Psoas muscle (tissue), 8 donors: ENCODE measurements around the gene SARDH. TPM values are rescaled to one million over a fixed set of nuclear protein-coding genes. Genes with fewer than 3 reads are reported as not detected.

Experiments
- ATAC-seq, 4 donors: fragments of 200-7000 bp; cut with Tn5 transposase; one replicate each; pipeline ENCODE4 v1.9.1; 2020; ENCODE audit warnings: moderate library complexity in 3 of 4, mild to moderate bottlenecking in 2 of 4
- DNase-seq, 2 donors: peaks; one replicate each; pipeline ENCODE4 v3.0.0-alpha.2; 2020
- H3K27ac ChIP-seq: fragments of 200-600 bp; one replicate; pipeline ENCODE4 v1.8.0; 2022
- H3K27me3 ChIP-seq, 3 donors: fragments of 200-600 bp in 1 of 3; one replicate each; pipeline versions ENCODE4 v1.6.1 to v1.8.0; 2013 to 2022; ENCODE audit warnings: low read length in 2 of 3, mild to moderate bottlenecking in 2 of 3, moderate library complexity in 1 of 3; ENCODE audit not compliant: insufficient read depth in 3 of 3
- H3K36me3 ChIP-seq, 2 donors: fragments of 200-600 bp in 1 of 2; one replicate each; pipeline versions ENCODE4 v1.6.1 to v1.8.0; 2013 to 2022; ENCODE audit warnings: low read depth in 1 of 2, mild to moderate bottlenecking in 1 of 2, moderate library complexity in 1 of 2; ENCODE audit not compliant: insufficient read depth in 1 of 2
- H3K4me1 ChIP-seq: fragments of 200-600 bp; one replicate; pipeline ENCODE4 v1.8.0; 2022
- H3K4me3 ChIP-seq: fragments of 200-600 bp; one replicate; pipeline ENCODE4 v1.8.0; 2022; ENCODE audit warnings: mild to moderate bottlenecking
- H3K9me3 ChIP-seq: fragments of 200-600 bp; one replicate; pipeline ENCODE4 v1.8.0; 2022
- CTCF ChIP-seq: fragments of 200-600 bp; IDR thresholded peaks from one replicate; pipeline ENCODE4 v1.8.0; 2022; ENCODE audit warnings: antibody characterized with exemption
- WGBS, 3 donors: extraction: QIAGEN DNeasy Blood & Tissue Kit; methylation state at CpG; one replicate each; pipeline versions ENCODE4 v1.1.6 to v1.1.7; 2013; 5-methylcytosine and 5-hydroxymethylcytosine counted together
- intact Hi-C, 2 donors: fragments of 100-400 bp; cut with DNase I; formaldehyde crosslinking; loops; one replicate each; pipeline versions ENCODE4 v1.11.0 to v1.14.2; 2022
- polyA plus RNA-seq, 3 donors: library from polyadenylated mRNA; stranded (reverse); fragments of 200-250 nt; gene quantifications; one replicate each; pipeline ENCODE4 v1.2.3, GENCODE V29; 2013
- total RNA-seq, 4 donors: library from RNA; stranded (reverse); fragmentation: NEBNext Ultra II Directional in 2 of 4; extraction: Animal tissue kit (Norgen Biotek cat#: 25700) in 2 of 4; gene quantifications; one replicate each; pipeline versions ENCODE4 v1.2.1 to v1.2.4, GENCODE V29; 2021 to 2023
- donor health status: healthy with polysubstance abuse.
- donor health status: DM: no; HTN: no; CAD: no; lungs with moderate emphysema.
- donor health status: Bipolar disorder and iron deficiency.
- donor health status: healthy.
- donor health status: DM: yes; HTN: yes; CAD: no.
- donor health status: DM: no; HTN: no; CAD: no.
- donor health status: DM: no; HTN: no; CAD: no.
- donor health status: DM: yes; HTN: yes; CAD: no.

SARDH gene
- total and polyA plus RNA-seq, 7 donors = 0.16 to 2.5 (median 0.62) TPM

- Histone ChIP-seq H3K36me3 (no peaks in the 10 kb centered on the region), H3K27ac (no peak overlapping the region), H3K4me3 (no peak overlapping the region), H3K9me3 (no peaks in the 10 kb centered on the region), H3K27me3 (peaks cover 2 to 49% (median 5%) of the 10 kb centered on the region in 3 donors), H3K4me1 (no peaks in the 10 kb centered on the region)
- 84 to 87% (median 85%) methylated on average over 7 of the region's 7 CpGs for WGBS, 3 donors
- DNase-seq = no peak
- TF ChIP-seq CTCF = no peak
- intact Hi-C loops = no loop called here
- ATAC-seq = no peak
These were observed 89.0 kb downstream of the SARDH start for GRCh38 chr9:133649194-133649593.

- intact Hi-C loops = no loop called here
- peaks cover 2 to 45% (median 7%) of the 10 kb centered on the region in 3 donors for H3K27me3 ChIP-seq
These were observed 90.2 kb downstream of the SARDH start for GRCh38 chr9:133647765-133648469.

GRCh38 chr9:133647148-133647547 lies 91.0 kb downstream of the SARDH start:
- no peak for TF ChIP-seq CTCF
- 59 to 61% (median 59%) methylated on average over 7 of the region's 7 CpGs for WGBS, 3 donors
- no peaks in the 10 kb centered on the region for H3K9me3 ChIP-seq
- no peaks in the 10 kb centered on the region for H3K36me3 ChIP-seq
- H3K27ac ChIP-seq = no peak overlapping the region
- H3K4me1 ChIP-seq = no peaks in the 10 kb centered on the region
- intact Hi-C loops = no loop called here
- peaks cover 2 to 45% (median 5%) of the 10 kb centered on the region in 3 donors for H3K27me3 ChIP-seq
- no peak for ATAC-seq
- no peak for DNase-seq
- no peak overlapping the region for H3K4me3 ChIP-seq

More at GRCh38 chr9:133647765-133648469, 90.2 kb downstream of the SARDH start:
- WGBS, 3 donors = 74 to 76% (median 74%) methylated on average over 25 of the region's 25 CpGs
- Histone ChIP-seq H3K9me3 (no peaks in the 10 kb centered on the region), H3K4me3 (no peak overlapping the region), H3K4me1 (no peaks in the 10 kb centered on the region), H3K27ac (no peak overlapping the region), H3K36me3 (no peaks in the 10 kb centered on the region)
- no peak for ATAC-seq
- no peak for TF ChIP-seq CTCF
- DNase-seq = no peak

GRCh38 chr9:133645021-133645765 lies 93.0 kb downstream of the SARDH start:
- H3K4me1 ChIP-seq = no peaks in the 10 kb centered on the region
- no peaks in the 10 kb centered on the region for H3K9me3 ChIP-seq
- 45 to 57% (median 49%) methylated on average over 10 of the region's 10 CpGs for WGBS, 3 donors
- H3K27ac ChIP-seq = no peak overlapping the region
- no peak for TF ChIP-seq CTCF
- ATAC-seq = no peak
- no peak for DNase-seq
- H3K27me3 ChIP-seq = peaks cover 2 to 54% (median 7%) of the 10 kb centered on the region in 3 donors
- no peak overlapping the region for H3K4me3 ChIP-seq
- intact Hi-C loops = no loop called here
- H3K36me3 ChIP-seq = no peaks in the 10 kb centered on the region
